Adipose tissue (tissue), 3 donors: ENCODE data around the gene ATG4B. TPM values are rescaled to one million over a fixed set of nuclear protein-coding genes. Genes with fewer than 3 reads are reported as not detected.

Source experiments
- H3K27ac ChIP-seq: one replicate; pipeline ENCODE4 v1.5.1; 2013; ENCODE audit warnings: low read depth, low read length
- WGBS, 3 donors: extraction: QIAGEN DNeasy Blood & Tissue Kit; methylation state at CpG; one replicate each; pipeline ENCODE4 v1.1.7; 2013; 5-methylcytosine and 5-hydroxymethylcytosine counted together
- polyA plus RNA-seq, 3 donors: library from polyadenylated mRNA; stranded (reverse); fragments of 200-250 nt; gene quantifications; one replicate each; pipeline ENCODE4 v1.2.3, GENCODE V29; 2013
- donor health status: healthy with polysubstance abuse.
- donor health status: Bipolar disorder and iron deficiency.
- donor health status: healthy.

The ATG4B gene
- polyA plus RNA-seq, 3 donors: 29.5 to 48.2 (median 43.3) TPM

DNA sequence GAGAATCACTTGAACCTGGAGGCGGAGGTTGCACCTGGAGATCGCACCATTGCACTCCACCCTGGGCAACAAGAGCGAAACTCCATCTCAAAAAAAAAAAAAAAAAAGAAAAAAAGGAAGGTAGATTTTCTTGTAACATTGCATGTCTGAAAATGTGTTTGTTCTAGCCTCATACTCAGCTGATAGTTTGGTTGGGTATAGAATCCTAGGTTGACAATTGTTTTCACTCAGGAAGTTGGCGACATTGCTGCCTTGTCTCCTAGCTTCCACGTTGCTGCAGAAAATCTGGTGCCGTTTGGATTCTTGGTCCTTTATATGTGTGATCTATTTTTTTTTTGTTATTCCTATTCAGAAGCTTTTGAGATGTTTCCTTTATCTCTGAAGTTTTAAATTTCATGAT lies 69.0 kb downstream of the ATG4B start:
- no peak overlapping the region for H3K27ac ChIP-seq
- 98 to 99% (median 98%) methylated on average over 6 of the region's 6 CpGs for WGBS, 3 donors

- no peak overlapping the region for H3K27ac ChIP-seq
- WGBS, 3 donors: 85 to 92% (median 89%) methylated on average over 10 of the region's 10 CpGs
Observed at GRCh38 chr2:241708879-241709278, 71.4 kb downstream of the ATG4B start.

DNA sequence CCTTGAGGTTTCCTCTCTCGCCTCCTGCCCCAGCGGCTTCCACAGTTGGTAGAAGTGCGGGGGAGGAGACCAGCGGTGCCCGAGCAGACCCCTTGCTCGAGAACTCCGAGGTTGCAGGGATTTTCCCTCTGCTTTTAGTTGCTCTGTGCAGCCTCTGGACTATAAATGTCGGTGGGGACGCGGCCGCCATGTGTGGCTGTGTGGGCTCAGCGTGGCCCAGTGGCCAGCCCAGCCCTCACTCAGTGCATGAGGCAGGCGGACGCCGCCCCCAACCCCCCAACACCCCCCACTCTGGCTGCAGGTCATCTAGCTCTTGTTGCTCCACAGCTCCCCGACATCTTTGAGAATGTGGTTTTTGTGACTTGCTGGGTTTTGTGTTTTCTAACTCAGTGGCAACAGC lies 81.6 kb downstream of the ATG4B start:
- WGBS, 3 donors: 94 to 97% (median 96%) methylated on average over 16 of the region's 16 CpGs
- no peak overlapping the region for H3K27ac ChIP-seq

DNA sequence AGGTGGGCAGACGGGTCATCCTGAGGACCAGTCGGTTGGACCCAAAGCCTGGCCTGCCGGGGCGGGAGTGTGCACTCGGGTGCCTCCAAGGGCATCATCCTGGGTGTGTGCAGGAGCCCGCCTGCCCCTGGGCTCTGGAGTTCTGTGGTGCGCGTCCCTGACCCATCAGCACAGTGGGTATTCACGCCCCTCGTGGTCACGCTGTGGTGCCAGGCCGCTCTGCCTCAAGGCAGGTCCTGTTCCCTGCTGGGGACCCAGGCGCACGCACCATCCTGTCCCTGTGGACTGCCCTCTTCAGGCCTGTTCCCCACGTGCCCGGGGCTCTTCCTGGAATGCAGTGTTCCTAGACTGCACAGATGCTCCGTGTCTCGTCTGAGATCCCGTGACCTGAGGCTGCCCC lies 82.6 kb downstream of the ATG4B start:
- no peak overlapping the region for H3K27ac ChIP-seq

DNA sequence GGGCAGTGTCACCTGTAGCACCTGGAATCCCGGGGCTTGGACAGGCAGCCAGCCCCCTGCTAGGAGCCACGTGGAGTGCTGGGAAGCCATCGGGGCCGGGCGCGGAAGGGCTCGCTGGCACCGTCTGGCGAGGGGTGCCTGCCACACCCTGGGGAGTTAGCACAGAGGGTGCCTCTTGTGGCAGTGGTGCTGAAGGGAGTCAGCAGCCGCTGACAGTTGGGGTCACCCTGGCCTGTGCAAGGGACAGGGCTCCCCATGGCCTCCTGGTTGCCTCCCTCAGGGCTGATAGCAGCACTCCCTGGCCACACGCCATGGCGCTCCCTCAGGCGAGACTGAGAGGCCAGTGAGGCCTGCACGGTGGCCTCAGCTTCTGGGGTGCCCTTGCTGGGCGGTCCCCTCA lies 83.1 kb downstream of the ATG4B start:
- 91 to 99% (median 95%) methylated on average over 14 to 15 of the region's 15 CpGs for WGBS, 3 donors
- H3K27ac ChIP-seq: no peak overlapping the region

More for the DNA sequence above, 82.6 kb downstream of the ATG4B start:
- WGBS, 3 donors: 95 to 97% (median 96%) methylated on average over 16 to 19 of the region's 19 CpGs

- H3K27ac ChIP-seq: no peak overlapping the region
- WGBS, 3 donors: 89 to 98% (median 90%) methylated on average over 12 of the region's 12 CpGs
Observed at GRCh38 chr2:241721852-241722251, 84.4 kb downstream of the ATG4B start.

DNA sequence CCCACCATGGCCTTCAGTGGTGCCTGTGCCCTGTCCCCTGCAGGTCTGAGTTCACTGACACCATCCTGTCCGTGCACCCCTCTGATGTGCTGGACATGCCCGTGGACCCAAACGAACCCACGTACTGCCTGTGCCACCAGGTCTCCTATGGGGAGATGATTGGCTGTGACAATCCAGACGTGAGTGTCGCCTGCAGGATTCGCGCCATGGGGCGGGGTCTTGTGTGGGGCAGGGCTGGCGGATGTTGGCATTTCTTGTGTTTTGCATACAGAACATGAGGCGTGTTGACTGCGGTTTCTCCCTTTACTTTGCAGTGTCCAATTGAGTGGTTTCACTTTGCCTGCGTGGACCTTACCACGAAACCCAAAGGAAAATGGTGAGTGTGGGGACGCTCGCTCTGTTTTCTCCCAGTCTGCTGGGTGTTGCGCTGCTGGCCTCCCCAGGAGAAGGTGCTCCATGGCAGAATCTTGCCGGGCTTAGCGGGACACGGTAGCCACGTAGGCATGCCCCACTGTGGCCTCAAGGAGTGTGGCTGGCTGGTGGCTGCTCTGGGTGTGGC lies 85.5 kb downstream of the ATG4B start:
- 96 to 98% (median 97%) methylated on average over 21 of the region's 21 CpGs for WGBS, 3 donors
- H3K27ac ChIP-seq: no peak overlapping the region

Other genes starting within 250 kb of the ATG4B start
- gene STK25, start 129.1 kb upstream of the ATG4B start, polyA plus RNA-seq: 100 to 1,000 TPM; 116 to 169 (median 146) TPM
- gene BOK, start 78.9 kb upstream of the ATG4B start, polyA plus RNA-seq: 100 to 1,000 TPM in 1 of 3 donors, 10 to 100 TPM in 2; 28.1 to 222 (median 43.2) TPM
- gene THAP4, start 535 bp upstream of the ATG4B start, polyA plus RNA-seq: 10 to 100 TPM; 38.4 to 51.2 (median 41.2) TPM
- 10 to 100 TPM in 2 of 3 donors, 1 to 10 TPM in 1; 9.7 to 21.8 (median 17.8) TPM for gene DTYMK, start 49.1 kb downstream of the ATG4B start, polyA plus RNA-seq
- gene ING5, start 64.3 kb downstream of the ATG4B start, polyA plus RNA-seq: 10 to 100 TPM; 21.2 to 35.9 (median 31.4) TPM
- 10 to 100 TPM; 17.8 to 29.7 (median 29.4) TPM for gene D2HGDH, start 96.9 kb downstream of the ATG4B start, polyA plus RNA-seq
- gene GAL3ST2, start 139.1 kb downstream of the ATG4B start, polyA plus RNA-seq: under 1 TPM in 1 of 3 donors, not detected in 2; 0.09 TPM
- under 1 TPM; 0.05 to 0.74 (median 0.67) TPM for gene NEU4, start 171.5 kb downstream of the ATG4B start, polyA plus RNA-seq
- gene PDCD1, start 221.2 kb downstream of the ATG4B start, polyA plus RNA-seq: under 1 TPM; 0.07 to 0.73 (median 0.45) TPM
- gene RTP5, start 232.0 kb downstream of the ATG4B start, polyA plus RNA-seq: under 1 TPM in 1 of 3 donors, not detected in 2; 0.10 TPM